Liver (tissue), 9 donors: ENCODE data around the gene STXBP6. TPM values are rescaled to one million over a fixed set of nuclear protein-coding genes. Genes with fewer than 3 reads are reported as not detected.

Source experiments
- DNase-seq: peaks from one replicate; pipeline ENCODE4 v3.0.0-alpha.2; 2017; ENCODE audit warnings: low spot score
- H3K27ac ChIP-seq, 2 donors: one replicate each; pipeline ENCODE4 v1.7.0; 2013; ENCODE audit warnings: inconsistent platforms in 2 of 2, low read length in 2 of 2, control low read depth in 1 of 2, low read depth in 1 of 2, mild to moderate bottlenecking in 1 of 2
- H3K27me3 ChIP-seq, 4 donors: one replicate each; pipeline versions ENCODE4 v1.6.1 to v1.7.0; 2013; ENCODE audit warnings: low read length in 3 of 4, inconsistent platforms in 1 of 4, mild to moderate bottlenecking in 1 of 4, moderate library complexity in 1 of 4; ENCODE audit not compliant: control insufficient read depth in 4 of 4, insufficient read depth in 4 of 4
- H3K36me3 ChIP-seq, 4 donors: one replicate each; pipeline versions ENCODE4 v1.6.1 to v1.7.0; 2013; ENCODE audit warnings: low read length in 3 of 4, mild to moderate bottlenecking in 3 of 4, low read depth in 1 of 4, moderate library complexity in 1 of 4; ENCODE audit not compliant: control insufficient read depth in 4 of 4, insufficient read depth in 3 of 4
- H3K4me1 ChIP-seq, 4 donors: one replicate each; pipeline versions ENCODE4 v1.6.1 to v1.7.0; 2013; ENCODE audit warnings: low read length in 3 of 4, mild to moderate bottlenecking in 3 of 4, moderate library complexity in 1 of 4; ENCODE audit not compliant: control insufficient read depth in 4 of 4, insufficient read depth in 4 of 4
- H3K4me3 ChIP-seq, 3 donors: one replicate each; pipeline versions ENCODE4 v1.6.1 to v1.7.0; 2013; ENCODE audit warnings: low read length in 3 of 3, control low read depth in 1 of 3, low read depth in 1 of 3, mild to moderate bottlenecking in 1 of 3
- H3K9ac ChIP-seq, 2 donors: one replicate each; pipeline ENCODE4 v1.7.0; 2013; ENCODE audit warnings: low read length in 2 of 2, mild to moderate bottlenecking in 2 of 2, moderate library complexity in 2 of 2, control low read depth in 1 of 2, low read depth in 1 of 2
- H3K9me3 ChIP-seq, 4 donors: one replicate each; pipeline versions ENCODE4 v1.6.1 to v1.7.0; 2013; ENCODE audit warnings: low read length in 3 of 4; ENCODE audit not compliant: control insufficient read depth in 4 of 4
- CTCF ChIP-seq: fragments of 150-350 bp; IDR thresholded peaks from 2 replicates; pipeline ENCODE4 v1.5.1; 2017; ENCODE audit warnings: improper control_type of control experiment, low read depth, low read length; ENCODE audit not compliant: missing input control
- EGR1 ChIP-seq, 2 donors: IDR thresholded peaks; 2 replicates each; pipeline ENCODE4 v1.6.1; 2016 to 2018; ENCODE audit warnings: antibody characterized with exemption in 2 of 2, low read depth in 2 of 2
- GABPA ChIP-seq, 2 donors: IDR thresholded peaks in 1 of 2; conservative IDR thresholded peaks in 1 of 2; 2 replicates each; pipeline ENCODE4 v1.6.1; 2016; ENCODE audit warnings: antibody characterized with exemption in 2 of 2, mild to moderate bottlenecking in 1 of 2, moderate library complexity in 1 of 2
- HNF4A ChIP-seq, 2 donors: conservative IDR thresholded peaks; 2 replicates each; pipeline ENCODE4 v1.6.1; 2016; ENCODE audit warnings: antibody characterized with exemption in 2 of 2, mild to moderate bottlenecking in 2 of 2
- HNF4G ChIP-seq: IDR thresholded peaks from 2 replicates; pipeline ENCODE4 v1.6.1; 2016; ENCODE audit warnings: antibody characterized with exemption
- JUND ChIP-seq, 2 donors: IDR thresholded peaks; 2 replicates each; pipeline ENCODE4 v1.6.1; 2016; ENCODE audit warnings: antibody characterized with exemption in 2 of 2
- RAD21 ChIP-seq, 2 donors: IDR thresholded peaks; 2 replicates each; pipeline ENCODE4 v1.6.1; 2016; ENCODE audit warnings: antibody characterized with exemption in 2 of 2, mild to moderate bottlenecking in 2 of 2
- RXRA ChIP-seq, 2 donors: IDR thresholded peaks; 2 replicates each; pipeline ENCODE4 v1.6.1; 2017 to 2018; ENCODE audit warnings: antibody characterized with exemption in 2 of 2, mild to moderate bottlenecking in 1 of 2
- SP1 ChIP-seq: IDR thresholded peaks from 2 replicates; pipeline ENCODE4 v1.6.1; 2018; ENCODE audit warnings: antibody characterized with exemption, mild to moderate bottlenecking
- TAF1 ChIP-seq: conservative IDR thresholded peaks from 2 replicates; pipeline ENCODE4 v1.6.1; 2016; ENCODE audit warnings: antibody characterized with exemption, mild to moderate bottlenecking
- YY1 ChIP-seq: IDR thresholded peaks from 2 replicates; pipeline ENCODE4 v1.6.1; 2016; ENCODE audit warnings: antibody characterized with exemption, mild to moderate bottlenecking
- WGBS: extraction: QIAGEN DNeasy Blood & Tissue Kit; methylation state at CpG from one replicate; pipeline ENCODE4 v1.1.7; 2013; 5-methylcytosine and 5-hydroxymethylcytosine counted together
- polyA plus RNA-seq, 2 donors: library from polyadenylated mRNA; stranded (reverse) in 1 of 2; unstranded in 1 of 2; fragments of 200-250 nt in 1 of 2; fragments of >200 nt in 1 of 2; fragmentation: Nextera tagmentation in 1 of 2; extraction: Ambion mirVana in 1 of 2; gene quantifications; one replicate each; pipeline versions ENCODE4 v1.2.1 to v1.2.3, GENCODE V29; 2013 to 2015
- total RNA-seq, 2 donors: library from RNA; depleted of rRNA; stranded (reverse); fragments of >200 nt; gene quantifications; one replicate each; pipeline ENCODE4 v1.2.3, GENCODE V29; 2014
- TF ChIP-seq, protein P1 (sequence below): IDR thresholded peaks from 2 replicates; pipeline ENCODE4 v1.6.1; 2016; ENCODE audit warnings: antibody characterized with exemption
- TF ChIP-seq, protein P2 (sequence below): IDR thresholded peaks from 2 replicates; pipeline ENCODE4 v1.6.1; 2016; ENCODE audit warnings: antibody characterized with exemption
- donor health status: healthy.
- donor health status: healthy.
- donor health status: healthy.
- donor health status: healthy.
- donor health status: healthy.

Gene STXBP6
- total and polyA plus RNA-seq, 4 donors, result 1.4 to 3.8 (median 1.8) TPM

GRCh38 chr14:25044106-25044698, 5.7 kb downstream of the STXBP6 start:
- H3K9me3 ChIP-seq, result no peaks in the 10 kb centered on the region
- TF ChIP-seq, protein P1, sequence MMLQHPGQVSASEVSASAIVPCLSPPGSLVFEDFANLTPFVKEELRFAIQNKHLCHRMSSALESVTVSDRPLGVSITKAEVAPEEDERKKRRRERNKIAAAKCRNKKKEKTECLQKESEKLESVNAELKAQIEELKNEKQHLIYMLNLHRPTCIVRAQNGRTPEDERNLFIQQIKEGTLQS, result no peak
- TF ChIP-seq RXRA (IDR thresholded peaks at IDR 0.05) (no peak), HNF4A (conservative IDR thresholded peaks at IDR 0.05) (no peak), RAD21 (IDR thresholded peaks at IDR 0.05) (no peak), CTCF (no peak), JUND (IDR thresholded peaks at IDR 0.05) (no peak), TAF1 (no peak), SP1 (no peak)
- TF ChIP-seq, protein P2, sequence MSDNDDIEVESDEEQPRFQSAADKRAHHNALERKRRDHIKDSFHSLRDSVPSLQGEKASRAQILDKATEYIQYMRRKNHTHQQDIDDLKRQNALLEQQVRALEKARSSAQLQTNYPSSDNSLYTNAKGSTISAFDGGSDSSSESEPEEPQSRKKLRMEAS, result no peak
- H3K4me3 ChIP-seq, result no peak overlapping the region
- H3K27me3 ChIP-seq, result no peaks in the 10 kb centered on the region
- H3K27ac ChIP-seq, result no peak overlapping the region
- no peak overlapping the region for H3K9ac ChIP-seq
- H3K4me1 ChIP-seq, result peaks cover 4 to 17% (median 9%) of the 10 kb centered on the region in 4 donors
- H3K36me3 ChIP-seq, result no peaks in the 10 kb centered on the region
- DNase-seq, result no peak
- WGBS, result 85% methylated on average over 7 of the region's 7 CpGs

DNA sequence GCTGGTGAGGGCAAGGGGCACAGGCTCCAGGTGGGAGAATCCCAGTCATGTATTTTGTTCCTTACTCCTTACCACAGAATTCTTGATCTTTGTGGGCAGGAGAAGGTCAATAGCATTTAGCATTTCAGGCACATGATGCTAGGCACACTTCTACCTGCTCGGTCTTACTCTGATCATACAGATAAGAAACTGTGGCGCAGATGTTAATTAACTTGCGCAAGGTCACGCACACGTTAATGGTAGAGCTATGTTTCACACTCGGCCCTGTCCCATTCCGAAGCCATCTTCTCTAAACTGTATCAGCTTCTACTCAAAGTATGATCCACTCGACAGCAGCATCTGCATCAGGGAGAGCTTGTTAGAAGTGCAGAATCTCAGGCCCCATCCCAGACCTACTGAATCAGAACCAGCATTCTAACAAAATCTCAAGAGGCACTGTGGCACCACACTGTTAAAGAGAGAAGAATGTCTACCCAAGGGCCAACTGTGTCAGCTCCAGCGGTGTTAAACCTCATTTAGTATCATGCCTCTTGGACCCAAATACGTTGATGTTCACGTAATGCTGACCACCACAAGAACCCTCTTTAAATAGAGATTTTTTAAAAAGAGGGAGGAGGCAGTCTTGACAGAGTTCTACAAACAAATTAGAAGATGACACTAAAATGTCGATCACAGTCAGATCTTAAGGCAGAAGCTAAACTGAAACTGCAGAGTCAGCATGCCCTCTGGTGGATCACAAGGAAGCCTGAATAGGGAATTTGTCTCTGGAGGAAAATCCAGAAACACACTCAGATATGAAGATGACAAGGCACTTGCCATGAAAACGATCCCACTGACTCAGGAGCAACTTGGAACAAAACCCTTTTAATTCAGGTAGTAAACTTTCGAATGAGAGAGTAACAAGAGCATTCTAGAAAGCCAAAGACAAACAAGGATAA, 7.3 kb downstream of the STXBP6 start:
- H3K4me1 ChIP-seq, result peaks cover 0 to 13% (median 3%) of the 10 kb centered on the region in 4 donors
- no peak overlapping the region for H3K27ac ChIP-seq
- H3K9ac ChIP-seq, result no peak overlapping the region
- H3K9me3 ChIP-seq, result no peaks in the 10 kb centered on the region
- no peaks in the 10 kb centered on the region for H3K27me3 ChIP-seq
- WGBS, result 75% methylated on average over 14 of the region's 14 CpGs
- H3K4me3 ChIP-seq, result no peak overlapping the region
- TF ChIP-seq EGR1 (IDR thresholded peaks at IDR 0.05; ENCODE audit: low read depth in 2 of 2) (no peak), CTCF (peak; percentile 70), YY1 (no peak), GABPA (IDR thresholded peaks at IDR 0.05 in 1 of 2, conservative IDR thresholded peaks at IDR 0.05 in 1 of 2) (no peak), HNF4G (no peak), HNF4A (conservative IDR thresholded peaks at IDR 0.05) (peak in 1 of 2 donors; percentile 21), RAD21 (IDR thresholded peaks at IDR 0.05) (peak; percentile 93 to 94)
- no peaks in the 10 kb centered on the region for H3K36me3 ChIP-seq
- no peak for DNase-seq
